ENCODE measurements around the gene CTIF. TPM values are rescaled to one million over a fixed set of nuclear protein-coding genes. Genes with fewer than 3 reads are reported as not detected.

CTIF gene
- total RNA-seq, 1 donor from 2014 or later, result 54.8 TPM

- peaks cover 19% of the 10 kb centered on the region for H3K4me1 ChIP-seq
- peak; percentile 74 to 75 for ATAC-seq
Measured at GRCh38 chr18:48540251-48541025, 1.6 kb downstream of the CTIF start.

GRCh38 chr18:48541026-48541746 is 2.4 kb downstream of the CTIF start:
- peaks cover 26% of the 10 kb centered on the region for H3K4me1 ChIP-seq
- H3K9me3 ChIP-seq, result no peaks in the 10 kb centered on the region
- no peaks in the 10 kb centered on the region for H3K36me3 ChIP-seq
- H3K4me3 ChIP-seq, result peak overlapping the region; percentile 80
- no peak for TF ChIP-seq CTCF (IDR thresholded peaks at IDR 0.05)
- peak overlapping the region; percentile 89 for H3K27ac ChIP-seq
- peak; percentile 84 for DNase-seq
- ATAC-seq, result peak; percentile 81 to 82
- H3K27me3 ChIP-seq (ENCODE audit: low read depth), result no peaks in the 10 kb centered on the region
- intact Hi-C loops (cut with DNase I), result no loop called here

More at GRCh38 chr18:48540251-48541025, 1.6 kb downstream of the CTIF start:
- TF ChIP-seq CTCF (IDR thresholded peaks at IDR 0.05), result no peak
- H3K9me3 ChIP-seq, result no peaks in the 10 kb centered on the region
- H3K27ac ChIP-seq, result peak overlapping the region; percentile 89
- peak; percentile 83 for DNase-seq
- H3K4me3 ChIP-seq, result peak overlapping the region; percentile 80
- H3K36me3 ChIP-seq, result no peaks in the 10 kb centered on the region
- intact Hi-C loops (cut with DNase I), result no loop called here
- no peaks in the 10 kb centered on the region for H3K27me3 ChIP-seq (ENCODE audit: low read depth)

- no peak for DNase-seq
- Histone ChIP-seq H3K4me3 (peak overlapping the region; percentile 80), H3K9me3 (no peaks in the 10 kb centered on the region), H3K27ac (peak overlapping the region; percentile 89), H3K4me1 (peaks cover 33% of the 10 kb centered on the region), H3K36me3 (no peaks in the 10 kb centered on the region), H3K27me3 (ENCODE audit: low read depth) (no peaks in the 10 kb centered on the region)
- intact Hi-C loops (cut with DNase I), result no loop called here
- no peak for TF ChIP-seq CTCF (IDR thresholded peaks at IDR 0.05)
- ATAC-seq, result no peak
Measured at GRCh38 chr18:48541747-48542400, 3.0 kb downstream of the CTIF start.

GRCh38 chr18:48542513-48543181 is 3.8 kb downstream of the CTIF start:
- H3K27ac ChIP-seq, result no peak overlapping the region
- ATAC-seq (no peak), DNase-seq (no peak)
- H3K9me3 ChIP-seq, result no peaks in the 10 kb centered on the region
- TF ChIP-seq CTCF (IDR thresholded peaks at IDR 0.05), result no peak
- H3K4me3 ChIP-seq, result no peak overlapping the region
- intact Hi-C loops (cut with DNase I), result no loop called here
- H3K27me3 ChIP-seq (ENCODE audit: low read depth), result no peaks in the 10 kb centered on the region
- H3K36me3 ChIP-seq, result no peaks in the 10 kb centered on the region
- peaks cover 39% of the 10 kb centered on the region for H3K4me1 ChIP-seq

GRCh38 chr18:48543228-48543627 is 4.4 kb downstream of the CTIF start:
- no peak overlapping the region for H3K27ac ChIP-seq
- TF ChIP-seq CTCF (IDR thresholded peaks at IDR 0.05), result no peak
- intact Hi-C loops (cut with DNase I), result no loop called here
- H3K4me3 ChIP-seq, result no peak overlapping the region
- H3K4me1 ChIP-seq, result peaks cover 43% of the 10 kb centered on the region
- H3K27me3 ChIP-seq (ENCODE audit: low read depth), result no peaks in the 10 kb centered on the region
- DNase-seq, result no peak
- no peak for ATAC-seq
- no peaks in the 10 kb centered on the region for H3K36me3 ChIP-seq
- H3K9me3 ChIP-seq, result no peaks in the 10 kb centered on the region
